ENCODE data around the gene NOX3. TPM values are rescaled to one million over a fixed set of nuclear protein-coding genes. Genes with fewer than 3 reads are reported as not detected.

Gene NOX3
- total RNA-seq, 1 experiment from 2014 or later = not detected

GRCh38 chr6:155432293-155432692 lies 23.3 kb downstream of the NOX3 start:
- Histone ChIP-seq H2AFZ (ENCODE audit: low read length) (no peak overlapping the region), H3K14ac (ENCODE audit: insufficient read depth, low read length) (no peak overlapping the region), H3K4ac (ENCODE audit: low read depth, low read length) (no peak overlapping the region), H2BK5ac (ENCODE audit: insufficient read length, low read length) (no peak overlapping the region), H4K8ac (replicated peaks; ENCODE audit: insufficient read length, low read depth, low read length) (no peak overlapping the region), H3K79me2 (ENCODE audit: insufficient read depth, low read length) (no peaks in the 10 kb centered on the region), H3T11ph (ENCODE audit: low read length) (no peak overlapping the region), H3K79me1 (ENCODE audit: insufficient read depth, low read depth, low read length, poor library complexity, severe bottlenecking) (no peaks in the 10 kb centered on the region), H2BK20ac (ENCODE audit: low read depth, low read length, poor library complexity, severe bottlenecking) (no peak overlapping the region), H3K23ac (ENCODE audit: insufficient read length, low read depth, low read length) (no peak overlapping the region), H2BK15ac (ENCODE audit: low read depth, low read length) (no peak overlapping the region), H4K20me1 (ENCODE audit: control insufficient read depth, insufficient read depth, insufficient read length) (no peaks in the 10 kb centered on the region), H3K27me3 (ENCODE audit: insufficient read depth, low read length) (no peaks in the 10 kb centered on the region), H3K4me2 (ENCODE audit: insufficient read depth, insufficient read length, low read length) (no peak overlapping the region), H2BK120ac (ENCODE audit: low read depth, low read length, poor library complexity, severe bottlenecking) (no peak overlapping the region), H3K18ac (ENCODE audit: insufficient read length, low read depth, low read length) (no peak overlapping the region), H2BK12ac (ENCODE audit: insufficient read length, low read depth, low read length) (no peak overlapping the region), H3K9me3 (ENCODE audit: control insufficient read depth, low read depth, low read length) (no peaks in the 10 kb centered on the region), H3K4me1 (ENCODE audit: insufficient read depth, low read length) (no peaks in the 10 kb centered on the region), H3K27ac (ENCODE audit: insufficient read length, low read depth, low read length) (no peak overlapping the region), H3K23me2 (ENCODE audit: insufficient read length, low read depth, low read length, poor library complexity, severe bottlenecking) (no peaks in the 10 kb centered on the region), H3K9ac (ENCODE audit: extremely low read depth, insufficient read length, low read length) (no peak overlapping the region), H2AK5ac (ENCODE audit: insufficient read length, low read length) (no peak overlapping the region), H3K56ac (ENCODE audit: insufficient read length, low read depth, low read length) (no peak overlapping the region), H4K91ac (ENCODE audit: insufficient read length, low read depth, low read length) (no peak overlapping the region), H4K5ac (ENCODE audit: insufficient read length, low read depth, low read length) (no peak overlapping the region)
- no peaks in the 10 kb centered on the region for H3K9me3 Mint-ChIP-seq
- no peaks in the 10 kb centered on the region for H3K36me3 Mint-ChIP-seq (ENCODE audit: insufficient read depth in 1 of 3, low read depth in 3 of 3)
- WGBS (ENCODE audit: extremely low coverage, insufficient read length, low lambda C conversion rate) = no CpG with 5 or more reads among the region's 5 CpGs
- no peak for DNase-seq
- peaks cover 2% of the 10 kb centered on the region; the same call in 1 of the 2 replicates for H3K27me3 Mint-ChIP-seq (ENCODE audit: low read depth)
- no peak for TF ChIP-seq CTCF (conservative IDR thresholded peaks at IDR 0.05)
- H3K27ac Mint-ChIP-seq = no peak overlapping the region
- H3K4me1 Mint-ChIP-seq = peaks cover 7 to 12% of the 10 kb centered on the region in 2 experiments
- H3K4me3 Mint-ChIP-seq = no peak overlapping the region
